SK-N-SH treated with all-trans-retinoic acid at 6 μM for 48 hours (cell line): Measurements from ENCODE around the gene MAST1.

ENCODE experiments used
- ATAC-seq: fragments of 200-7000 bp; cut with Tn5 transposase; 3 replicates; pipeline ENCODE4 v1.9.1; 2020; ENCODE audit warnings: mild to moderate bottlenecking, moderate library complexity
- ARNTL ChIP-seq: fragments of 450-650 bp; formaldehyde crosslinking; IDR thresholded peaks from 2 replicates; pipeline ENCODE4 v1.5.0; 2020; ENCODE audit warnings: low read depth, mild to moderate bottlenecking, moderate library complexity, borderline replicate concordance
- BACH2 ChIP-seq: fragments of 250-450 bp; sonication (Bioruptor Pico); IDR thresholded peaks from 2 replicates; pipeline ENCODE4 v1.9.0; 2021; ENCODE audit warnings: mild to moderate bottlenecking, borderline replicate concordance
- CSDC2 ChIP-seq: fragments of 250-450 bp; sonication (Bioruptor Pico); IDR thresholded peaks from 2 replicates; pipeline ENCODE4 v1.5.0; 2020; ENCODE audit warnings: mild to moderate bottlenecking, moderate library complexity
- CSRNP3 ChIP-seq: fragments of 250-450 bp; sonication (Bioruptor Pico); IDR thresholded peaks from 2 replicates; pipeline ENCODE4 v1.5.1; 2021; ENCODE audit warnings: mild to moderate bottlenecking, moderate library complexity
- ISL1 ChIP-seq: fragments of 250-450 bp; sonication (Bioruptor Pico); IDR thresholded peaks from 2 replicates; pipeline ENCODE4 v2.1.2; 2022; ENCODE audit warnings: mild to moderate bottlenecking, moderate library complexity
- PATZ1 ChIP-seq: fragments of 250-450 bp; sonication (Bioruptor Pico); IDR thresholded peaks from 2 replicates; pipeline ENCODE4 v1.8.0; 2020; ENCODE audit warnings: mild to moderate bottlenecking, moderate library complexity, borderline replicate concordance
- POU6F1 ChIP-seq: fragments of 250-450 bp; sonication (Bioruptor Pico); IDR thresholded peaks from 2 replicates; pipeline ENCODE4 v1.8.0; 2021; ENCODE audit warnings: low read depth, mild to moderate bottlenecking, moderate library complexity, borderline replicate concordance
- RARB ChIP-seq: fragments of 250-450 bp; sonication (Bioruptor Pico); IDR thresholded peaks from 2 replicates; pipeline ENCODE4 v1.8.0; 2021; ENCODE audit warnings: mild to moderate bottlenecking, moderate library complexity
- SNAI2 ChIP-seq: fragments of 250-450 bp; sonication (Bioruptor Pico); IDR thresholded peaks from 2 replicates; pipeline ENCODE4 v1.5.0; 2020; ENCODE audit warnings: mild to moderate bottlenecking, moderate library complexity
- TCF4 ChIP-seq: fragments of 250-450 bp; sonication (Bioruptor Pico); IDR thresholded peaks from 2 replicates; pipeline ENCODE4 v1.8.0; 2021; ENCODE audit warnings: mild to moderate bottlenecking, moderate library complexity, borderline replicate concordance
- TOX ChIP-seq: fragments of 250-450 bp; sonication (Bioruptor Pico); IDR thresholded peaks from 2 replicates; pipeline ENCODE4 v1.8.0; 2021; ENCODE audit warnings: mild to moderate bottlenecking, moderate library complexity, borderline replicate concordance
- ZC3H10 ChIP-seq: fragments of 250-450 bp; sonication (Bioruptor Pico); IDR thresholded peaks from 2 replicates; pipeline ENCODE4 v1.5.1; 2021; ENCODE audit warnings: mild to moderate bottlenecking, moderate library complexity
- ZFP3 ChIP-seq: fragments of 250-450 bp; sonication (Bioruptor Pico); IDR thresholded peaks from 2 replicates; pipeline ENCODE4 v1.5.0; 2020; ENCODE audit warnings: mild to moderate bottlenecking, moderate library complexity
- ZFP30 ChIP-seq: fragments of 450-650 bp; formaldehyde crosslinking; IDR thresholded peaks from 2 replicates; pipeline ENCODE4 v1.5.0; 2022; ENCODE audit warnings: mild to moderate bottlenecking, moderate library complexity
- ZNF565 ChIP-seq: fragments of 450-650 bp; formaldehyde crosslinking; conservative IDR thresholded peaks from 2 replicates; pipeline ENCODE4 v1.5.0; 2020; ENCODE audit warnings: low read depth, mild to moderate bottlenecking, moderate library complexity
- ZNF70 ChIP-seq: fragments of 450-650 bp; formaldehyde crosslinking; IDR thresholded peaks from 2 replicates; pipeline ENCODE4 v1.5.0; 2020; ENCODE audit warnings: mild to moderate bottlenecking, moderate library complexity
- ZNF8 ChIP-seq: fragments of 450-650 bp; formaldehyde crosslinking; IDR thresholded peaks from 2 replicates; pipeline ENCODE4 v1.5.0; 2020; ENCODE audit warnings: mild to moderate bottlenecking, moderate library complexity
- TF ChIP-seq, protein P1 (sequence below): fragments of 250-450 bp; sonication (Bioruptor Pico); IDR thresholded peaks from 2 replicates; pipeline ENCODE4 v1.5.1; 2020; ENCODE audit warnings: low read depth, mild to moderate bottlenecking, moderate library complexity
- TF ChIP-seq, protein P2 (sequence below): fragments of 250-450 bp; sonication (Bioruptor Pico); IDR thresholded peaks from 2 replicates; pipeline ENCODE4 v1.5.0; 2020; ENCODE audit warnings: mild to moderate bottlenecking, moderate library complexity

The MAST1 gene

GRCh38 chr19:12881172-12881808, 43.0 kb downstream of the MAST1 start, which contains the start of gene DNASE2:
Gene DNASE2, minus strand, starts transcription at chr19:12881449. Its CDS starts 74 bp downstream, at chr19:12881375.
- peak; percentile 93 for ATAC-seq
- TF ChIP-seq, protein P1, sequence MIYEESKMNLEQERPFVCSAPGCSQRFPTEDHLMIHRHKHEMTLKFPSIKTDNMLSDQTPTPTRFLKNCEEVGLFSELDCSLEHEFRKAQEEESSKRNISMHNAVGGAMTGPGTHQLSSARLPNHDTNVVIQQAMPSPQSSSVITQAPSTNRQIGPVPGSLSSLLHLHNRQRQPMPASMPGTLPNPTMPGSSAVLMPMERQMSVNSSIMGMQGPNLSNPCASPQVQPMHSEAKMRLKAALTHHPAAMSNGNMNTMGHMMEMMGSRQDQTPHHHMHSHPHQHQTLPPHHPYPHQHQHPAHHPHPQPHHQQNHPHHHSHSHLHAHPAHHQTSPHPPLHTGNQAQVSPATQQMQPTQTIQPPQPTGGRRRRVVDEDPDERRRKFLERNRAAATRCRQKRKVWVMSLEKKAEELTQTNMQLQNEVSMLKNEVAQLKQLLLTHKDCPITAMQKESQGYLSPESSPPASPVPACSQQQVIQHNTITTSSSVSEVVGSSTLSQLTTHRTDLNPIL: no peak
- TF ChIP-seq ZFP30 (CRISPR knock-in tag) (no peak), POU6F1 (CRISPR knock-in tag) (no peak), TOX (no peak), ZNF70 (CRISPR knock-in tag) (no peak), CSDC2 (CRISPR knock-in tag) (no peak), ZC3H10 (no peak)

DNA sequence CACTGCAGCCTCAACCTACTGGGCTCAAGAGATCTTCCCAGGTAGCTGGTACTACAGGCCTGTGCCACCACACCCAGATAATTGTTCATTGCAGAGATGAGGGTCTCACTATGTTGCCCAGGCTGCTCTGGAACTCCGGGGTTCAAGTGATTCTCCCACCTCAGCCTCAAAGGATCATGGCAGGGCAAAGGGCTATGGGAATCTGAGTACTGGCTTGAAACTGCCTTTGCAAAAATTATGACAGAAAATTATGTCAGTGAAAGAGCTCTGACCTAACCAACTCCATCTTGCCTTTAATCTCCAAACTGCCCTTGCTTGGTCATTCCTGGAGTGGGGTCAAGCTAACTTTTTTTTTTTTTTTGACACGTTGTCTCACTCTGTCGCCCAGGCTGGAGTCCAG, 44.3 kb downstream of the MAST1 start:
- TF ChIP-seq CSRNP3: no peak
- TF ChIP-seq PATZ1 (CRISPR knock-in tag): no peak
- no peak for TF ChIP-seq CSDC2 (CRISPR knock-in tag)
- TF ChIP-seq TOX: no peak
- TF ChIP-seq ZC3H10: no peak
- TF ChIP-seq ARNTL: no peak
- TF ChIP-seq ZNF8 (CRISPR knock-in tag): no peak
- TF ChIP-seq, protein P2, sequence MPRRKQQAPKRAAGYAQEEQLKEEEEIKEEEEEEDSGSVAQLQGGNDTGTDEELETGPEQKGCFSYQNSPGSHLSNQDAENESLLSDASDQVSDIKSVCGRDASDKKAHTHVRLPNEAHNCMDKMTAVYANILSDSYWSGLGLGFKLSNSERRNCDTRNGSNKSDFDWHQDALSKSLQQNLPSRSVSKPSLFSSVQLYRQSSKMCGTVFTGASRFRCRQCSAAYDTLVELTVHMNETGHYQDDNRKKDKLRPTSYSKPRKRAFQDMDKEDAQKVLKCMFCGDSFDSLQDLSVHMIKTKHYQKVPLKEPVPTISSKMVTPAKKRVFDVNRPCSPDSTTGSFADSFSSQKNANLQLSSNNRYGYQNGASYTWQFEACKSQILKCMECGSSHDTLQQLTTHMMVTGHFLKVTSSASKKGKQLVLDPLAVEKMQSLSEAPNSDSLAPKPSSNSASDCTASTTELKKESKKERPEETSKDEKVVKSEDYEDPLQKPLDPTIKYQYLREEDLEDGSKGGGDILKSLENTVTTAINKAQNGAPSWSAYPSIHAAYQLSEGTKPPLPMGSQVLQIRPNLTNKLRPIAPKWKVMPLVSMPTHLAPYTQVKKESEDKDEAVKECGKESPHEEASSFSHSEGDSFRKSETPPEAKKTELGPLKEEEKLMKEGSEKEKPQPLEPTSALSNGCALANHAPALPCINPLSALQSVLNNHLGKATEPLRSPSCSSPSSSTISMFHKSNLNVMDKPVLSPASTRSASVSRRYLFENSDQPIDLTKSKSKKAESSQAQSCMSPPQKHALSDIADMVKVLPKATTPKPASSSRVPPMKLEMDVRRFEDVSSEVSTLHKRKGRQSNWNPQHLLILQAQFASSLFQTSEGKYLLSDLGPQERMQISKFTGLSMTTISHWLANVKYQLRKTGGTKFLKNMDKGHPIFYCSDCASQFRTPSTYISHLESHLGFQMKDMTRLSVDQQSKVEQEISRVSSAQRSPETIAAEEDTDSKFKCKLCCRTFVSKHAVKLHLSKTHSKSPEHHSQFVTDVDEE: no peak
- TF ChIP-seq, protein P1: no peak
- TF ChIP-seq ZFP30 (CRISPR knock-in tag): no peak
- TF ChIP-seq ZFP3 (CRISPR knock-in tag): no peak
- no peak for TF ChIP-seq SNAI2 (CRISPR knock-in tag)
- TF ChIP-seq BACH2 (CRISPR knock-in tag): no peak
- no peak for TF ChIP-seq RARB (CRISPR knock-in tag)
- no peak for ATAC-seq

GRCh38 chr19:12884202-12884601, 45.9 kb downstream of the MAST1 start:
- no peak for ATAC-seq
- TF ChIP-seq BACH2 (CRISPR knock-in tag) (no peak), CSRNP3 (no peak), TCF4 (CRISPR knock-in tag) (no peak), ARNTL (no peak), CSDC2 (CRISPR knock-in tag) (no peak), RARB (CRISPR knock-in tag) (no peak), ZFP30 (CRISPR knock-in tag) (no peak), ISL1 (CRISPR knock-in tag) (no peak), ZNF565 (CRISPR knock-in tag) (no peak), SNAI2 (CRISPR knock-in tag) (no peak)
- TF ChIP-seq, protein P2: no peak
- TF ChIP-seq, protein P1: no peak
